ENCODE measurements around the gene USP32.

USP32 gene

DNA sequence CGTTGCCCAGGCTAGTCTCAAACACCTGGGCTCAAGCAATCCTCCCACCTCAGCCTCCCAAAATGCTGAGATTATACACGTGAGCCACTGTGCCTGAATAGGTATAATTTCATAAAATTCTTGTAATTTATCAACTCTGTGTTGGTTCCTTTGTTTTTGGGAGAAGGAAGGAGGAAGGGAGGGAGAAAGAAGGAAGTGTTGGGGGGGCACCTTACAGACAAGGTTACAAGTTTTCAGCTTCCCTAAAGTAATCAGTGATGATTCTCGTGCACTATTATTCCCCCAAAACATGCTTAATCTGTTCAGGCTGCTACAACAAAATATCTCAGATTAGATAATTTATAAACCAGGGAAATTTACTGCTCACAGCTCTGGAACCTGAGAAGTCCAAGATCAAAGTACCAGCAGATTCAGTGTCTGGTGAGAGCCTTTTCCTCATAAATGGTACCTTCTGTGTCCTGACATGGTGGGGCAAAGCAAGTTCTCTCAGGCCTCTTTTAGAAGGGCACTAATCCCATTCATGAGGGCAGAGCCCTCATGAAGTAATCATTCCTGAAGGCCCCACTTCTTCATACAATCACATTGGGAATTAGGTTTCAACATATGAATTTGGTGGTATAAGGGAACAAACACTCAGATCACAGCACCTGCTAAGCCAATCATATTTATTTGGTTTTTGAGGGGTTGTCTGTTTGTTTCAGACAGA lies 28.1 kb downstream of the USP32 start:
- H3K4me1 ChIP-seq (ENCODE audit: control insufficient read depth in 1 of 2, insufficient read depth in 2 of 2, low read length in 2 of 2), result peaks cover 0 to 5% of the 10 kb centered on the region in 2 donors
- H3K36me3 ChIP-seq (ENCODE audit: control insufficient read depth in 1 of 2, insufficient read depth in 2 of 2, low read length in 2 of 2), result no peaks in the 10 kb centered on the region
- H3K27me3 ChIP-seq (ENCODE audit: low read depth, low read length), result no peaks in the 10 kb centered on the region
- no peak overlapping the region for H3K4me3 ChIP-seq (ENCODE audit: low read depth in 1 of 2, low read length in 2 of 2)
- H3K9me3 ChIP-seq (ENCODE audit: control insufficient read depth in 1 of 2, low read length in 2 of 2), result no peaks in the 10 kb centered on the region
- H3K27ac ChIP-seq (ENCODE audit: low read length), result no peak overlapping the region

GRCh38 chr17:60362329-60362728 lies 29.6 kb downstream of the USP32 start:
- Histone ChIP-seq H3K27me3 (ENCODE audit: low read depth, low read length) (no peaks in the 10 kb centered on the region), H3K36me3 (ENCODE audit: control insufficient read depth in 1 of 2, insufficient read depth in 2 of 2, low read length in 2 of 2) (no peaks in the 10 kb centered on the region), H3K27ac (ENCODE audit: low read length) (no peak overlapping the region), H3K4me3 (ENCODE audit: low read depth in 1 of 2, low read length in 2 of 2) (no peak overlapping the region), H3K4me1 (ENCODE audit: control insufficient read depth in 1 of 2, insufficient read depth in 2 of 2, low read length in 2 of 2) (no peaks in the 10 kb centered on the region), H3K9me3 (ENCODE audit: control insufficient read depth in 1 of 2, low read length in 2 of 2) (no peaks in the 10 kb centered on the region)

GRCh38 chr17:60361889-60362288 lies 30.0 kb downstream of the USP32 start:
- H3K36me3 ChIP-seq (ENCODE audit: control insufficient read depth in 1 of 2, insufficient read depth in 2 of 2, low read length in 2 of 2), result no peaks in the 10 kb centered on the region
- H3K4me3 ChIP-seq (ENCODE audit: low read depth in 1 of 2, low read length in 2 of 2), result no peak overlapping the region
- no peak overlapping the region for H3K27ac ChIP-seq (ENCODE audit: low read length)

GRCh38 chr17:60359415-60359814 lies 32.5 kb downstream of the USP32 start:
- H3K36me3 ChIP-seq (ENCODE audit: control insufficient read depth in 1 of 2, insufficient read depth in 2 of 2, low read length in 2 of 2), result no peaks in the 10 kb centered on the region
- H3K4me1 ChIP-seq (ENCODE audit: control insufficient read depth in 1 of 2, insufficient read depth in 2 of 2, low read length in 2 of 2), result peaks cover 2 to 3% of the 10 kb centered on the region in 2 donors
- no peaks in the 10 kb centered on the region for H3K27me3 ChIP-seq (ENCODE audit: low read depth, low read length)
- no peak overlapping the region for H3K4me3 ChIP-seq (ENCODE audit: low read depth in 1 of 2, low read length in 2 of 2)
- H3K9me3 ChIP-seq (ENCODE audit: control insufficient read depth in 1 of 2, low read length in 2 of 2), result no peaks in the 10 kb centered on the region
- H3K27ac ChIP-seq (ENCODE audit: low read length), result no peak overlapping the region

More at GRCh38 chr17:60361889-60362288, 30.0 kb downstream of the USP32 start:
- Histone ChIP-seq H3K4me1 (ENCODE audit: control insufficient read depth in 1 of 2, insufficient read depth in 2 of 2, low read length in 2 of 2) (no peaks in the 10 kb centered on the region), H3K9me3 (ENCODE audit: control insufficient read depth in 1 of 2, low read length in 2 of 2) (no peaks in the 10 kb centered on the region), H3K27me3 (ENCODE audit: low read depth, low read length) (no peaks in the 10 kb centered on the region)

DNA sequence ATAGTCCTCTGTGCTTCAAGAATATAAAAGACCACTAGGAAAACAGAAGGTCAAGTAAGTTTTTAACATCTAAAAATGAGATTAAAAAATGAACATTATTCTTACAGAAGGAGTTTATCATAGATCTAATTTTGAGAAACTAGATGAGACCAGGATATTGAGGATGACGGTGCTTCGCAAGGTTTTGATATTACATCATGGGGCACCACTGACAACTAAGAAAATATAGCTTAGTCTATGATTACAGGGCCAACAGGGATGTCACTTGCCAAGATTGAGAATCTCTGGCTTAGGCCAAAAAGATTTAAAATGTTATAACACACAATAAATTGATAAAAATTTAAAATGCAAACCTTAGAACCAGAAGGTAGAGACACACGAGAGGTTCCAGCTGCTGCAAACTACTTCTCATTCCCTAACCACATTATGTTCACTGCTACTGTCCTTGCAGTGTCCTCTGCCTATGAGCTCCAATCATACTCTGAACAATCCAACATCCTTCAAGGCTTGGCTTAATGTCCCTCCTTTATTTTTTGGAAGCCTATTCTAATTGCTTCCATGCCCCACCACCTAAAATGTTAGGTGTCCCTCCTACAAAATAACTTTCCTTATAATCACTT lies 33.2 kb downstream of the USP32 start:
- no peaks in the 10 kb centered on the region for H3K9me3 ChIP-seq (ENCODE audit: control insufficient read depth in 1 of 2, low read length in 2 of 2)
- H3K4me1 ChIP-seq (ENCODE audit: control insufficient read depth in 1 of 2, insufficient read depth in 2 of 2, low read length in 2 of 2), result peaks cover 4 to 7% of the 10 kb centered on the region in 2 donors
- no peaks in the 10 kb centered on the region for H3K36me3 ChIP-seq (ENCODE audit: control insufficient read depth in 1 of 2, insufficient read depth in 2 of 2, low read length in 2 of 2)
- H3K27ac ChIP-seq (ENCODE audit: low read length), result no peak overlapping the region
- H3K27me3 ChIP-seq (ENCODE audit: low read depth, low read length), result no peaks in the 10 kb centered on the region
- no peak overlapping the region for H3K4me3 ChIP-seq (ENCODE audit: low read depth in 1 of 2, low read length in 2 of 2)

- H3K27me3 ChIP-seq (ENCODE audit: low read depth, low read length), result no peaks in the 10 kb centered on the region
- peaks cover 4 to 7% of the 10 kb centered on the region in 2 donors for H3K4me1 ChIP-seq (ENCODE audit: control insufficient read depth in 1 of 2, insufficient read depth in 2 of 2, low read length in 2 of 2)
- no peaks in the 10 kb centered on the region for H3K9me3 ChIP-seq (ENCODE audit: control insufficient read depth in 1 of 2, low read length in 2 of 2)
- no peak overlapping the region for H3K4me3 ChIP-seq (ENCODE audit: low read depth in 1 of 2, low read length in 2 of 2)
- no peak overlapping the region for H3K27ac ChIP-seq (ENCODE audit: low read length)
- no peaks in the 10 kb centered on the region for H3K36me3 ChIP-seq (ENCODE audit: control insufficient read depth in 1 of 2, insufficient read depth in 2 of 2, low read length in 2 of 2)
These were observed 35.0 kb downstream of the USP32 start for GRCh38 chr17:60356940-60357339.

DNA sequence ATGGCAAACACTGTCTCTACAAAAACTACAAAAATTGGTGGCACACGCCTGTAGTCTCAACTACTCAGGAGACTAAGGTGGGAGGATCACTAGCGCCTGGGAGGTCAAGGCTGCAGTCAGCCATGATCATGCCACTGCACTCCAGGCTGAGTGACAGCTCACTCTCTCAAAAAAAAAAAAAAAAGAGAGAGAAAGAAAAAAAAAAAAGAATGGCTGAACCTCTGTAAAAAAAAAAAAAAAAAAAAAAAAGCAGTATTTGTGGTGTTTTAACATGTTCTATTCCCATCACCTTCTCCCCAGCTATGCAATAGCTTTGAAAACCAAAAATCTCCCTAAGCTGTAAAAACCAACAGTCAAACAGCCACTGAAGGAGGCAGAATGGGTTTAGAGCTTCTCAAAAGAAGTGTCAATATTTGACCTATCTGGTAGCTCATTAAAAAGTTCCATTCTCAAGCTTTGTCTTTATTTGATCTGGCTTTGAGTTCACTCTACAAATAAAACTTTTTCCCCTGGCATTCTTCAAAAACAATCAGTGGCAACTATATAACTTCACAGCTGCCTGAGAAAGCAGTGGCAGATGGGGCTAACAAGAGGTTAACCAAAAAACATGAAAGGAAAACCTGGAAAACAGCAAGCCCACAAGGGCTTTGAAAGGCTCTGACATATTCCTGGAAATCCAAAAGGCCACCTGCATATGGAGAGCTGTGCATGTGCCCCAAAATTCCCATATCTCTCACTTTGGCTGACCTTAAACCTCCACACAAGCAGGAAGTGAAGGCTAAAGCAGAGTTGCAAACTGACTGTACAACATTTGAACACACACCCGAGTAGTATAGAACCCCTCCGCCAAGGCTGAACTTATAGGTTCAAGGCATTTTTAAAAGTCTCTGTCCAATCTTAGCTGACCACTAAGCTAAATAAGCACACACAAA lies 36.0 kb downstream of the USP32 start:
- H3K27ac ChIP-seq (ENCODE audit: low read length), result no peak overlapping the region
- peaks cover 4 to 7% of the 10 kb centered on the region in 2 donors for H3K4me1 ChIP-seq (ENCODE audit: control insufficient read depth in 1 of 2, insufficient read depth in 2 of 2, low read length in 2 of 2)
- no peaks in the 10 kb centered on the region for H3K27me3 ChIP-seq (ENCODE audit: low read depth, low read length)
- H3K4me3 ChIP-seq (ENCODE audit: low read depth in 1 of 2, low read length in 2 of 2), result no peak overlapping the region
- no peaks in the 10 kb centered on the region for H3K36me3 ChIP-seq (ENCODE audit: control insufficient read depth in 1 of 2, insufficient read depth in 2 of 2, low read length in 2 of 2)
- H3K9me3 ChIP-seq (ENCODE audit: control insufficient read depth in 1 of 2, low read length in 2 of 2), result no peaks in the 10 kb centered on the region

DNA sequence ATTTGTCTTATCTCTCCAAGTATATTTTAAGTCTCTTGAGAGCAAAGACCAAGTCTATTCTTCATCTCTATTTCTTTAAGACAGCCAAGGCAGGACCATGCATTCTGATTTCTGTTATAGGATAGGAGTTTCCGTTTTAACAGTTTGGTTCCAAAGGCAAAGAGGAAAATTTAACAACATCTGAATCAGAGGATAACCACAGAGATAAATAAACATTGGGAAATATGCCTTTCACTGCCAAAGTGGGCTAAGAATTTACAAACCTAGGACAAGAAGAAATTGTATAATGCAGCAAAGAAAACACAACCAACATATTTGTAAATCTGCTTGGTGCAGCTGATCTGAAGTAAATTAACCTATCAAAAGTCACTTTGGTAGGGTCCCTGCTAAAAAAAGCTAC lies 37.7 kb downstream of the USP32 start:
- no peaks in the 10 kb centered on the region for H3K36me3 ChIP-seq (ENCODE audit: control insufficient read depth in 1 of 2, insufficient read depth in 2 of 2, low read length in 2 of 2)
- no peaks in the 10 kb centered on the region for H3K9me3 ChIP-seq (ENCODE audit: control insufficient read depth in 1 of 2, low read length in 2 of 2)
- no peak overlapping the region for H3K27ac ChIP-seq (ENCODE audit: low read length)
- H3K4me1 ChIP-seq (ENCODE audit: control insufficient read depth in 1 of 2, insufficient read depth in 2 of 2, low read length in 2 of 2), result peaks cover 4 to 7% of the 10 kb centered on the region in 2 donors
- H3K4me3 ChIP-seq (ENCODE audit: low read depth in 1 of 2, low read length in 2 of 2), result no peak overlapping the region
- H3K27me3 ChIP-seq (ENCODE audit: low read depth, low read length), result no peaks in the 10 kb centered on the region

DNA sequence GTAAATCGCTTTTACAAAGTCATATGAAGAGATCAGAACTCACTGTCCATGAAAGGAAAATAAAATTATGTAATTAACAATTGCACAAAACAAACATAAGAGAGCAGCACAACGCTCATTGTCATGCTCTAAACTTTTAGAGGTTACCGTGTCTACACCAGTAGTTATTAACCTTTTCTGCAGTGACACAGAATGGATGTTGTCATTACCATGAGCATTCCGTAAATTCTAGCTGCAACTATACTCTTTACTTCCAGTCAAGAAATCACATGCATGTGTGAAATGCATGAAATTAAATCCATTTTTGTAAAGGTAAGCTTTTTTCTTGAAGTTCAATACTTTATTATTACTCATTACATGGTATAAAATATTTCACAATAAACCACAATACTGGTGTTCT lies 38.2 kb downstream of the USP32 start:
- Histone ChIP-seq H3K27me3 (ENCODE audit: low read depth, low read length) (no peaks in the 10 kb centered on the region), H3K4me3 (ENCODE audit: low read depth in 1 of 2, low read length in 2 of 2) (no peak overlapping the region), H3K4me1 (ENCODE audit: control insufficient read depth in 1 of 2, insufficient read depth in 2 of 2, low read length in 2 of 2) (peaks cover 4 to 7% of the 10 kb centered on the region in 2 donors), H3K36me3 (ENCODE audit: control insufficient read depth in 1 of 2, insufficient read depth in 2 of 2, low read length in 2 of 2) (no peaks in the 10 kb centered on the region), H3K27ac (ENCODE audit: low read length) (no peak overlapping the region), H3K9me3 (ENCODE audit: control insufficient read depth in 1 of 2, low read length in 2 of 2) (no peaks in the 10 kb centered on the region)

DNA sequence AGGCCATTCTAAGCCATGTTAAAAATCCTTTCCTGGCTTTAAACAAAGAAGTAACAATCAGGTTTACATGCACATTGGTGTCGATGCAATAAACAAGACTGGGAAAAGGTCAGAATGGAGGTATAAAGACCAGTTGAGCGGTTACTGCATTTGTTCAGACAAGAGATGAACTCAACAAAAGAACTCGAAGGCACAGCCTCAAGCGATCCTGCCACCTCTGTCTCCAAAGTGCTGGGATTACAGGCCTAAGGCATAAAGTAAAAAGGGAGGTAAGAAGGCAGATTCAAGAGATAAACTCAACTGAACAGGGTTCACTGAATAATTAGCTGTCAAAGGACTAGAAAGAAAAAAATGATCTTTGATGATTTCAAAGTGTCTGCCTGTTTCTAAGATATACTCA lies 39.4 kb downstream of the USP32 start:
- H3K36me3 ChIP-seq (ENCODE audit: control insufficient read depth in 1 of 2, insufficient read depth in 2 of 2, low read length in 2 of 2), result no peaks in the 10 kb centered on the region
- peaks cover 4 to 7% of the 10 kb centered on the region in 2 donors for H3K4me1 ChIP-seq (ENCODE audit: control insufficient read depth in 1 of 2, insufficient read depth in 2 of 2, low read length in 2 of 2)
- no peaks in the 10 kb centered on the region for H3K9me3 ChIP-seq (ENCODE audit: control insufficient read depth in 1 of 2, low read length in 2 of 2)
- no peak overlapping the region for H3K4me3 ChIP-seq (ENCODE audit: low read depth in 1 of 2, low read length in 2 of 2)
- no peak overlapping the region for H3K27ac ChIP-seq (ENCODE audit: low read length)
- H3K27me3 ChIP-seq (ENCODE audit: low read depth, low read length), result no peaks in the 10 kb centered on the region

DNA sequence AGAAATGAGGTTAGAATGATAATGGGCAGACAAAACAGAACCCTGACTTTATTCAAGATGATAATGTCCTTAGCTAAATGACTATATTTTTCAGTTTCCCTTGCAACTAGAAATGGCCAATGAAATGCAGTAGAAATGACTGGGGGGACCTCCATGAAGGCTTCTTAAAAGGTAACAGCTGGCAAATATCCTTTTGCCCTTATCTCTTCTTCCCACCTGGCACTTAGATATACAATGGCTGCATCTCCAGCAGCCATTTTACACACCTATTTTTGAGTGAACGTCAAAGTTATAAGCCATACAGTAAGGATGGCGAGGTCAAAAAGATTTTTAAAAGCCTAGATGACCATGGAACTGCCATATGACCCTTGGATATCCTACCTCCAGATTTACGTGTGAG lies 39.9 kb downstream of the USP32 start:
- H3K36me3 ChIP-seq (ENCODE audit: control insufficient read depth in 1 of 2, insufficient read depth in 2 of 2, low read length in 2 of 2), result no peaks in the 10 kb centered on the region
- no peak overlapping the region for H3K27ac ChIP-seq (ENCODE audit: low read length)
- no peaks in the 10 kb centered on the region for H3K9me3 ChIP-seq (ENCODE audit: control insufficient read depth in 1 of 2, low read length in 2 of 2)
- H3K4me3 ChIP-seq (ENCODE audit: low read depth in 1 of 2, low read length in 2 of 2), result no peak overlapping the region
- H3K4me1 ChIP-seq (ENCODE audit: control insufficient read depth in 1 of 2, insufficient read depth in 2 of 2, low read length in 2 of 2), result peaks cover 4 to 7% of the 10 kb centered on the region in 2 donors
- H3K27me3 ChIP-seq (ENCODE audit: low read depth, low read length), result no peaks in the 10 kb centered on the region
